ENCODE measurements around the gene JHY. TPM values are rescaled to one million over a fixed set of nuclear protein-coding genes. Genes with fewer than 3 reads are reported as not detected.

JHY gene
- polyA plus RNA-seq, 1 donor = 7.5 TPM

- no peak for DNase-seq
- Histone ChIP-seq H3K36me3 (ENCODE audit: control insufficient read depth, insufficient read depth, low read length) (no peaks in the 10 kb centered on the region), H3K4me3 (ENCODE audit: low read length) (no peak overlapping the region), H3K9me3 (ENCODE audit: control insufficient read depth, low read depth, low read length) (no peaks in the 10 kb centered on the region), H3K27ac (ENCODE audit: low read length) (no peak overlapping the region), H3K4me1 (ENCODE audit: control insufficient read depth, insufficient read depth, low read length) (no peaks in the 10 kb centered on the region), H3K27me3 (ENCODE audit: control insufficient read depth, insufficient read depth, low read length) (no peaks in the 10 kb centered on the region)
- 93% methylated on average over 3 of the region's 3 CpGs for WGBS (ENCODE audit: insufficient coverage, low lambda C conversion rate)
Measured at GRCh38 chr11:122937983-122938382, 55.4 kb downstream of the JHY start.

GRCh38 chr11:122938557-122938956 lies 56.0 kb downstream of the JHY start:
- Histone ChIP-seq H3K27ac (ENCODE audit: low read length) (no peak overlapping the region), H3K4me3 (ENCODE audit: low read length) (no peak overlapping the region), H3K27me3 (ENCODE audit: control insufficient read depth, insufficient read depth, low read length) (no peaks in the 10 kb centered on the region), H3K4me1 (ENCODE audit: control insufficient read depth, insufficient read depth, low read length) (no peaks in the 10 kb centered on the region), H3K36me3 (ENCODE audit: control insufficient read depth, insufficient read depth, low read length) (no peaks in the 10 kb centered on the region), H3K9me3 (ENCODE audit: control insufficient read depth, low read depth, low read length) (no peaks in the 10 kb centered on the region)
- no CpG with 5 or more reads among the region's 2 CpGs for WGBS (ENCODE audit: insufficient coverage, low lambda C conversion rate)
- DNase-seq = no peak

- no peak overlapping the region for H3K27ac ChIP-seq (ENCODE audit: low read length)
- no CpG with 5 or more reads among the region's 2 CpGs for WGBS (ENCODE audit: insufficient coverage, low lambda C conversion rate)
- H3K4me1 ChIP-seq (ENCODE audit: control insufficient read depth, insufficient read depth, low read length) = no peaks in the 10 kb centered on the region
Measured at GRCh38 chr11:122951211-122951610, 68.7 kb downstream of the JHY start.

GRCh38 chr11:122954455-122954854 lies 71.9 kb downstream of the JHY start:
- WGBS (ENCODE audit: insufficient coverage, low lambda C conversion rate) = no CpG with 5 or more reads among the region's 4 CpGs
- Histone ChIP-seq H3K4me3 (ENCODE audit: low read length) (no peak overlapping the region), H3K9me3 (ENCODE audit: control insufficient read depth, low read depth, low read length) (no peaks in the 10 kb centered on the region), H3K27me3 (ENCODE audit: control insufficient read depth, insufficient read depth, low read length) (no peaks in the 10 kb centered on the region), H3K4me1 (ENCODE audit: control insufficient read depth, insufficient read depth, low read length) (no peaks in the 10 kb centered on the region), H3K27ac (ENCODE audit: low read length) (no peak overlapping the region), H3K36me3 (ENCODE audit: control insufficient read depth, insufficient read depth, low read length) (no peaks in the 10 kb centered on the region)
- no peak for DNase-seq

More at GRCh38 chr11:122951211-122951610, 68.7 kb downstream of the JHY start:
- DNase-seq = no peak
- Histone ChIP-seq H3K9me3 (ENCODE audit: control insufficient read depth, low read depth, low read length) (no peaks in the 10 kb centered on the region), H3K36me3 (ENCODE audit: control insufficient read depth, insufficient read depth, low read length) (peaks cover 15% of the 10 kb centered on the region), H3K4me3 (ENCODE audit: low read length) (no peak overlapping the region), H3K27me3 (ENCODE audit: control insufficient read depth, insufficient read depth, low read length) (no peaks in the 10 kb centered on the region)

- DNase-seq = no peak
- no peaks in the 10 kb centered on the region for H3K36me3 ChIP-seq (ENCODE audit: control insufficient read depth, insufficient read depth, low read length)
- no peak overlapping the region for H3K4me3 ChIP-seq (ENCODE audit: low read length)
- no peaks in the 10 kb centered on the region for H3K4me1 ChIP-seq (ENCODE audit: control insufficient read depth, insufficient read depth, low read length)
- WGBS (ENCODE audit: insufficient coverage, low lambda C conversion rate) = 100% methylated on average over 1 of the region's 4 CpGs
- peaks cover 19% of the 10 kb centered on the region for H3K27me3 ChIP-seq (ENCODE audit: control insufficient read depth, insufficient read depth, low read length)
- no peaks in the 10 kb centered on the region for H3K9me3 ChIP-seq (ENCODE audit: control insufficient read depth, low read depth, low read length)
- no peak overlapping the region for H3K27ac ChIP-seq (ENCODE audit: low read length)
Measured at GRCh38 chr11:122963961-122964360, 81.4 kb downstream of the JHY start.

GRCh38 chr11:122976061-122976733 lies 93.6 kb downstream of the JHY start:
- no CpG with 5 or more reads among the region's 21 CpGs for WGBS (ENCODE audit: insufficient coverage, low lambda C conversion rate)
- H3K4me3 ChIP-seq (ENCODE audit: low read length) = no peak overlapping the region
- H3K27ac ChIP-seq (ENCODE audit: low read length) = no peak overlapping the region
- peaks cover 77% of the 10 kb centered on the region for H3K27me3 ChIP-seq (ENCODE audit: control insufficient read depth, insufficient read depth, low read length)
- H3K9me3 ChIP-seq (ENCODE audit: control insufficient read depth, low read depth, low read length) = no peaks in the 10 kb centered on the region
- no peaks in the 10 kb centered on the region for H3K4me1 ChIP-seq (ENCODE audit: control insufficient read depth, insufficient read depth, low read length)
- no peaks in the 10 kb centered on the region for H3K36me3 ChIP-seq (ENCODE audit: control insufficient read depth, insufficient read depth, low read length)
- no peak for DNase-seq

- Histone ChIP-seq H3K27ac (ENCODE audit: low read length) (no peak overlapping the region), H3K4me1 (ENCODE audit: control insufficient read depth, insufficient read depth, low read length) (no peaks in the 10 kb centered on the region), H3K27me3 (ENCODE audit: control insufficient read depth, insufficient read depth, low read length) (peaks cover 83% of the 10 kb centered on the region), H3K9me3 (ENCODE audit: control insufficient read depth, low read depth, low read length) (peaks cover 4% of the 10 kb centered on the region), H3K4me3 (ENCODE audit: low read length) (no peak overlapping the region), H3K36me3 (ENCODE audit: control insufficient read depth, insufficient read depth, low read length) (no peaks in the 10 kb centered on the region)
- no CpG with 5 or more reads among the region's 50 CpGs for WGBS (ENCODE audit: insufficient coverage, low lambda C conversion rate)
- peak in 1 of 2 donors; percentile 2 for DNase-seq
Measured at GRCh38 chr11:122976734-122977469, 94.3 kb downstream of the JHY start.

- peak in 1 of 2 donors; percentile 5 for DNase-seq
- Histone ChIP-seq H3K4me3 (ENCODE audit: low read length) (no peak overlapping the region), H3K36me3 (ENCODE audit: control insufficient read depth, insufficient read depth, low read length) (no peaks in the 10 kb centered on the region), H3K27me3 (ENCODE audit: control insufficient read depth, insufficient read depth, low read length) (peaks cover 90% of the 10 kb centered on the region), H3K4me1 (ENCODE audit: control insufficient read depth, insufficient read depth, low read length) (no peaks in the 10 kb centered on the region), H3K27ac (ENCODE audit: low read length) (no peak overlapping the region), H3K9me3 (ENCODE audit: control insufficient read depth, low read depth, low read length) (peaks cover 4% of the 10 kb centered on the region)
- no CpG with 5 or more reads among the region's 50 CpGs for WGBS (ENCODE audit: insufficient coverage, low lambda C conversion rate)
Measured at GRCh38 chr11:122977470-122978298, 95.1 kb downstream of the JHY start.

GRCh38 chr11:122978299-122978620 lies 95.7 kb downstream of the JHY start:
- WGBS (ENCODE audit: insufficient coverage, low lambda C conversion rate) = 7% methylated on average over 3 of the region's 7 CpGs
- Histone ChIP-seq H3K9me3 (ENCODE audit: control insufficient read depth, low read depth, low read length) (peaks cover 4% of the 10 kb centered on the region), H3K27ac (ENCODE audit: low read length) (no peak overlapping the region), H3K4me1 (ENCODE audit: control insufficient read depth, insufficient read depth, low read length) (no peaks in the 10 kb centered on the region), H3K27me3 (ENCODE audit: control insufficient read depth, insufficient read depth, low read length) (peaks cover 96% of the 10 kb centered on the region), H3K36me3 (ENCODE audit: control insufficient read depth, insufficient read depth, low read length) (no peaks in the 10 kb centered on the region), H3K4me3 (ENCODE audit: low read length) (no peak overlapping the region)
- no peak for DNase-seq

GRCh38 chr11:122979103-122979814 lies 96.7 kb downstream of the JHY start:
- 0% methylated on average over 6 of the region's 44 CpGs for WGBS (ENCODE audit: insufficient coverage, low lambda C conversion rate)

More at GRCh38 chr11:122979103-122979814, 96.7 kb downstream of the JHY start:
- peaks cover 97% of the 10 kb centered on the region for H3K27me3 ChIP-seq (ENCODE audit: control insufficient read depth, insufficient read depth, low read length)
- H3K27ac ChIP-seq (ENCODE audit: low read length) = no peak overlapping the region
- DNase-seq = peak in 1 of 2 donors; percentile 4
- no peaks in the 10 kb centered on the region for H3K36me3 ChIP-seq (ENCODE audit: control insufficient read depth, insufficient read depth, low read length)
- H3K4me3 ChIP-seq (ENCODE audit: low read length) = no peak overlapping the region
- peaks cover 6% of the 10 kb centered on the region for H3K4me1 ChIP-seq (ENCODE audit: control insufficient read depth, insufficient read depth, low read length)
- H3K9me3 ChIP-seq (ENCODE audit: control insufficient read depth, low read depth, low read length) = peaks cover 5% of the 10 kb centered on the region
